ENCODE data around the gene HOXB6.

GRCh38 chr17:48620461-48621139, 15.8 kb upstream of the HOXB6 start:
- TF ChIP-seq POLR2AphosphoS5 (IDR thresholded peaks at IDR 0.05): no peak
- TF ChIP-seq, protein P1, sequence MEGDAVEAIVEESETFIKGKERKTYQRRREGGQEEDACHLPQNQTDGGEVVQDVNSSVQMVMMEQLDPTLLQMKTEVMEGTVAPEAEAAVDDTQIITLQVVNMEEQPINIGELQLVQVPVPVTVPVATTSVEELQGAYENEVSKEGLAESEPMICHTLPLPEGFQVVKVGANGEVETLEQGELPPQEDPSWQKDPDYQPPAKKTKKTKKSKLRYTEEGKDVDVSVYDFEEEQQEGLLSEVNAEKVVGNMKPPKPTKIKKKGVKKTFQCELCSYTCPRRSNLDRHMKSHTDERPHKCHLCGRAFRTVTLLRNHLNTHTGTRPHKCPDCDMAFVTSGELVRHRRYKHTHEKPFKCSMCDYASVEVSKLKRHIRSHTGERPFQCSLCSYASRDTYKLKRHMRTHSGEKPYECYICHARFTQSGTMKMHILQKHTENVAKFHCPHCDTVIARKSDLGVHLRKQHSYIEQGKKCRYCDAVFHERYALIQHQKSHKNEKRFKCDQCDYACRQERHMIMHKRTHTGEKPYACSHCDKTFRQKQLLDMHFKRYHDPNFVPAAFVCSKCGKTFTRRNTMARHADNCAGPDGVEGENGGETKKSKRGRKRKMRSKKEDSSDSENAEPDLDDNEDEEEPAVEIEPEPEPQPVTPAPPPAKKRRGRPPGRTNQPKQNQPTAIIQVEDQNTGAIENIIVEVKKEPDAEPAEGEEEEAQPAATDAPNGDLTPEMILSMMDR (IDR thresholded peaks at IDR 0.05): no peak

Measured in upper lobe of left lung (tissue), 4 donors.